Tibial nerve (tissue), 4 donors: Measurements from ENCODE around the gene F10. TPM values are rescaled to one million over a fixed set of nuclear protein-coding genes. Genes with fewer than 3 reads are reported as not detected.

Experiments used
- DNase-seq, 2 donors: peaks; one replicate each; pipeline ENCODE4 v3.0.0-alpha.2; 2019; ENCODE audit warnings: low spot score in 2 of 2
- H3K27ac ChIP-seq, 4 donors: fragments of 200-600 bp; sonication (generic) in 3 of 4; one replicate each; pipeline ENCODE4 v1.5.1; 2017 to 2019; ENCODE audit warnings: mild to moderate bottlenecking in 1 of 4
- H3K27me3 ChIP-seq, 2 donors: fragments of 200-600 bp; sonication (generic) in 1 of 2; one replicate each; pipeline versions ENCODE4 v1.5.1 to v1.6.0; 2017 to 2019
- H3K36me3 ChIP-seq, 3 donors: fragments of 200-600 bp; sonication (generic); one replicate each; pipeline ENCODE4 v1.5.1; 2018 to 2019
- H3K4me1 ChIP-seq, 4 donors: fragments of 200-600 bp; sonication (generic) in 3 of 4; one replicate each; pipeline ENCODE4 v1.5.1; 2017 to 2019
- H3K4me3 ChIP-seq, 4 donors: fragments of 200-600 bp; sonication (generic) in 3 of 4; one replicate each; pipeline ENCODE4 v1.5.1; 2017 to 2019; ENCODE audit warnings: mild to moderate bottlenecking in 1 of 4, moderate library complexity in 1 of 4
- H3K9me3 ChIP-seq, 4 donors: fragments of 200-600 bp; sonication (generic) in 3 of 4; one replicate each; pipeline ENCODE4 v1.5.1; 2017 to 2019
- EP300 ChIP-seq, 2 donors: sonication (generic); formaldehyde crosslinking; IDR thresholded peaks; one replicate each; pipeline ENCODE4 v1.6.1; 2017; ENCODE audit warnings: antibody characterized with exemption in 2 of 2, mild to moderate bottlenecking in 1 of 2
- POLR2A ChIP-seq, 2 donors: fragments of 450-650 bp; IDR thresholded peaks; one replicate each; pipeline ENCODE4 v1.6.1; 2017; ENCODE audit warnings: antibody characterized with exemption in 2 of 2, mild to moderate bottlenecking in 2 of 2, moderate library complexity in 2 of 2
- WGBS, 2 donors: methylation state at CpG; one replicate each; pipeline ENCODE4 v1.1.5; 2018; 5-methylcytosine and 5-hydroxymethylcytosine counted together
- total RNA-seq, 4 donors: library from RNA; depleted of rRNA; stranded (reverse); fragments of >200 nt; gene quantifications; one replicate each; pipeline ENCODE4 v1.1.0, GENCODE V29; 2016
- TF ChIP-seq, protein P1 (sequence below), 5 experiments: fragments of 200-600 bp in 3 of 5; fragments of 450-650 bp in 2 of 5; sonication (generic) in 3 of 5; IDR thresholded peaks; one replicate each; pipeline ENCODE4 v1.5.1; 2016 to 2019; ENCODE audit warnings: antibody characterized with exemption in 5 of 5, mild to moderate bottlenecking in 3 of 5, moderate library complexity in 2 of 5

Gene F10
- total RNA-seq, 4 donors from 2014 or later, result 12.0 to 44.3 (median 17.3) TPM

GRCh38 chr13:113149711-113150549 is 27.3 kb downstream of the F10 start:
- Histone ChIP-seq H3K9me3 (no peaks in the 10 kb centered on the region), H3K4me3 (no peak overlapping the region), H3K27ac (no peak overlapping the region), H3K4me1 (peaks cover 0 to 21% (median 7%) of the 10 kb centered on the region in 4 donors), H3K27me3 (peaks cover 0 to 5% of the 10 kb centered on the region in 2 donors), H3K36me3 (no peaks in the 10 kb centered on the region)
- WGBS, 2 donors, result 86 to 87% methylated on average over 21 to 26 of the region's 26 CpGs
- TF ChIP-seq, protein P1, sequence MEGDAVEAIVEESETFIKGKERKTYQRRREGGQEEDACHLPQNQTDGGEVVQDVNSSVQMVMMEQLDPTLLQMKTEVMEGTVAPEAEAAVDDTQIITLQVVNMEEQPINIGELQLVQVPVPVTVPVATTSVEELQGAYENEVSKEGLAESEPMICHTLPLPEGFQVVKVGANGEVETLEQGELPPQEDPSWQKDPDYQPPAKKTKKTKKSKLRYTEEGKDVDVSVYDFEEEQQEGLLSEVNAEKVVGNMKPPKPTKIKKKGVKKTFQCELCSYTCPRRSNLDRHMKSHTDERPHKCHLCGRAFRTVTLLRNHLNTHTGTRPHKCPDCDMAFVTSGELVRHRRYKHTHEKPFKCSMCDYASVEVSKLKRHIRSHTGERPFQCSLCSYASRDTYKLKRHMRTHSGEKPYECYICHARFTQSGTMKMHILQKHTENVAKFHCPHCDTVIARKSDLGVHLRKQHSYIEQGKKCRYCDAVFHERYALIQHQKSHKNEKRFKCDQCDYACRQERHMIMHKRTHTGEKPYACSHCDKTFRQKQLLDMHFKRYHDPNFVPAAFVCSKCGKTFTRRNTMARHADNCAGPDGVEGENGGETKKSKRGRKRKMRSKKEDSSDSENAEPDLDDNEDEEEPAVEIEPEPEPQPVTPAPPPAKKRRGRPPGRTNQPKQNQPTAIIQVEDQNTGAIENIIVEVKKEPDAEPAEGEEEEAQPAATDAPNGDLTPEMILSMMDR (IDR thresholded peaks at IDR 0.05), result no peak
- TF ChIP-seq EP300 (IDR thresholded peaks at IDR 0.05) (no peak), POLR2A (IDR thresholded peaks at IDR 0.05) (no peak)
- DNase-seq, result no peak

DNA sequence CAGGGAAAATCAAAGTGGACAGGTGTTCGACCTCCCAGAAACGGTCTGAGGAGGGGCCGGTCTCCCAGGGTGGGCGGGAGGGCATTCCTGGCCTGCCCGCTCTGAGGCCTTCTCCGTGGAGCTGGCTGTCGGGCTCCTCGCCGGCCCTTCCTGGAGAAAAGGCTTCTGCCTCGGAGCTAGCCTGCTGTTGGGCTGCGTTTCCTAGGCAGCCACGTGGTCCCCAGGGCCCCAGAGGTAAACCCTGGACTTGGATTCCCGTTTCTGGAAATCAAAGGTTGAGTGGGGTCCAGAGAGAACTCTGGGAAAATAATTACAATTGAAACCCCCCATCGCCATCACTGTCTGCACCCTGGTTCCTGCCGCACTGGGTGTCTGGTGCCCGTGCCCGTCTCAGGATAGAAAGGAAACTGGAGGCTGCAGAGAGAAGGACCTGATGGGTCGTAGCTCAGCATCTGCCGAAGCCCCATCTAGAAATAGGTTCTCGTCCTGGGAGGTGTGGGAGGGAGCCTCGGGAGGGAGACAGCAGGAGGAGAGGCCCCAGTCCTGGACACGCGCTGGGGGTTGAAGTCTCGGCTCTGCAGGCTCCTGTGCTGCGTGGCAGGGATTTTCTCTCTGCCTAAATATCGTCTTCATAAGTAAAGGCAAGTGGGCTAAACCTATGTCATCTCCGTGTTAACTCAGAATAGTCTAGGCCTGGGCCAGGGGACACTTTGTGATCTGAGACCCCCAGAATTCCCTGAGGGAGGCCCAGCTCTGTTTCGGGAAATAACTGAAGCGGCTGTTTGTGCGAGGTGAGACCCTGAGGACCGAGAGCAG is 28.2 kb downstream of the F10 start:
- Histone ChIP-seq H3K9me3 (no peaks in the 10 kb centered on the region), H3K27ac (no peak overlapping the region), H3K36me3 (no peaks in the 10 kb centered on the region), H3K4me1 (peaks cover 0 to 21% (median 7%) of the 10 kb centered on the region in 4 donors), H3K27me3 (peaks cover 0 to 5% of the 10 kb centered on the region in 2 donors), H3K4me3 (no peak overlapping the region)
- WGBS, 2 donors, result 80 to 85% methylated on average over 31 of the region's 31 CpGs
- DNase-seq, result no peak
- TF ChIP-seq POLR2A (IDR thresholded peaks at IDR 0.05) (no peak), EP300 (IDR thresholded peaks at IDR 0.05) (no peak)
- TF ChIP-seq, protein P1 (IDR thresholded peaks at IDR 0.05), result no peak

GRCh38 chr13:113151745-113152690 is 29.4 kb downstream of the F10 start:
- 65 to 69% methylated on average over 26 to 27 of the region's 28 CpGs for WGBS, 2 donors
- Histone ChIP-seq H3K4me3 (peak overlapping the region in 1 of 4 donors; percentile 53), H3K27ac (no peak overlapping the region), H3K9me3 (no peaks in the 10 kb centered on the region), H3K4me1 (peaks cover 0 to 21% (median 7%) of the 10 kb centered on the region in 4 donors), H3K27me3 (peaks cover 0 to 5% of the 10 kb centered on the region in 2 donors), H3K36me3 (no peaks in the 10 kb centered on the region)
- no peak for DNase-seq
- TF ChIP-seq EP300 (IDR thresholded peaks at IDR 0.05), result no peak
- no peak for TF ChIP-seq POLR2A (IDR thresholded peaks at IDR 0.05)
- TF ChIP-seq, protein P1 (IDR thresholded peaks at IDR 0.05), result no peak

GRCh38 chr13:113152691-113152983 is 30.0 kb downstream of the F10 start:
- Histone ChIP-seq H3K27ac (peak overlapping the region in 1 of 4 donors; percentile 83), H3K27me3 (peaks cover 0 to 5% of the 10 kb centered on the region in 2 donors), H3K36me3 (no peaks in the 10 kb centered on the region), H3K4me3 (peak overlapping the region; percentile 34 to 53 (median 48)), H3K4me1 (peaks cover 0 to 21% (median 7%) of the 10 kb centered on the region in 4 donors), H3K9me3 (no peaks in the 10 kb centered on the region)
- DNase-seq, result no peak
- 33 to 40% methylated on average over 2 of the region's 2 CpGs for WGBS, 2 donors
- TF ChIP-seq EP300 (IDR thresholded peaks at IDR 0.05) (no peak), POLR2A (IDR thresholded peaks at IDR 0.05) (no peak)
- TF ChIP-seq, protein P1 (IDR thresholded peaks at IDR 0.05), result no peak
